Caco-2 (cell line): ENCODE measurements around the gene NAA35. TPM values are rescaled to one million over a fixed set of nuclear protein-coding genes. Genes with fewer than 3 reads are reported as not detected.

Experiments used
- BruUV-seq: library from RNA; stranded (reverse); fragments of 400-500 nt; replicated peaks from 2 replicates; lab custom pipeline; 2021; lab: Mats Ljungman, UMichigan
- CTCF ChIA-PET: fragments of 300-600 bp; sonication (Branson Sonifier 250); formaldehyde crosslinking; loops from one replicate; lab custom pipeline; 2022; ENCODE audit warnings: antibody characterized with exemption; lab: Charles Lee
- POLR2A ChIA-PET: fragments of 300-600 bp; sonication (Branson Sonifier 250); formaldehyde crosslinking; loops from one replicate; lab custom pipeline; 2022; ENCODE audit warnings: antibody characterized with exemption; lab: Charles Lee
- DNase-seq, 2 experiments: peaks; one replicate each; pipeline versions ENCODE4 v3.0.0 to v3.0.0-alpha.2; 2020 to 2022
- H3K27me3 ChIP-seq: replicated peaks from 2 replicates; pipeline ENCODE4 v1.6.0; 2011; ENCODE audit warnings: low read length; ENCODE audit not compliant: control insufficient read depth, insufficient read depth
- H3K36me3 ChIP-seq: 2 replicates; pipeline ENCODE4 v1.5.1; 2011; ENCODE audit warnings: low read length; ENCODE audit not compliant: control insufficient read depth, insufficient read depth
- H3K4me1 ChIP-seq: fragments of 250-450 bp; sonication (Bioruptor Pico); 2 replicates; pipeline ENCODE4 v1.5.1; 2020; ENCODE audit warnings: mild to moderate bottlenecking
- H3K4me3 ChIP-seq: 2 replicates; pipeline ENCODE4 v1.5.1; 2011; ENCODE audit warnings: low read depth, mild to moderate bottlenecking, control low read depth, low read length
- H3K9me3 ChIP-seq: fragments of 250-450 bp; sonication (Bioruptor Pico); 2 replicates; pipeline ENCODE4 v1.5.1; 2020; ENCODE audit warnings: mild to moderate bottlenecking, moderate library complexity
- H3K27ac Mint-ChIP-seq: one replicate; pipeline ENCODE4 v1.8.0; 2022; ENCODE audit warnings: mixed read lengths; ENCODE audit not compliant: unreplicated experiment
- H3K27me3 Mint-ChIP-seq: one replicate; pipeline ENCODE4 v1.8.0; 2022; ENCODE audit warnings: mixed read lengths; ENCODE audit not compliant: insufficient read depth, unreplicated experiment
- H3K36me3 Mint-ChIP-seq: one replicate; pipeline ENCODE4 v1.8.0; 2022; ENCODE audit warnings: mild to moderate bottlenecking, mixed read lengths; ENCODE audit not compliant: insufficient read depth, unreplicated experiment
- H3K4me1 Mint-ChIP-seq: one replicate; pipeline ENCODE4 v1.8.0; 2022; ENCODE audit warnings: low read depth, mixed read lengths; ENCODE audit not compliant: unreplicated experiment
- H3K4me3 Mint-ChIP-seq: one replicate; pipeline ENCODE4 v1.8.0; 2022; ENCODE audit warnings: mild to moderate bottlenecking, moderate library complexity, mixed read lengths; ENCODE audit not compliant: unreplicated experiment
- H3K9me3 Mint-ChIP-seq: one replicate; pipeline ENCODE4 v1.8.0; 2022; ENCODE audit warnings: mixed read lengths; ENCODE audit not compliant: unreplicated experiment
- CTCF ChIP-seq, 2 experiments: fragments of 200-600 bp in 1 of 2; IDR thresholded peaks; 1 replicate in 1 of 2; 2 replicates in 1 of 2; pipeline versions ENCODE4 v1.5.1 to v1.8.0; 2011 to 2022; ENCODE audit warnings: antibody characterized with exemption in 1 of 2, control low read depth in 1 of 2, inconsistent platforms in 1 of 2, low read depth in 1 of 2, low read length in 1 of 2, mild to moderate bottlenecking in 1 of 2, moderate library complexity in 1 of 2; ENCODE audit not compliant: insufficient read depth in 1 of 2, severe bottlenecking in 1 of 2, unreplicated experiment in 1 of 2
- intact Hi-C: fragments of 100-400 bp; cut with micrococcal nuclease; formaldehyde crosslinking; loops from one replicate; pipeline ENCODE4 v1.10.0; 2022; ENCODE audit not compliant: unreplicated experiment
- total RNA-seq: library from RNA; stranded (reverse); gene quantifications from 2 replicates; pipeline ENCODE4 v1.2.3, GENCODE V29; 2022

The NAA35 gene
- total RNA-seq, 1 experiment from 2014 or later, result 24.1 TPM

- no peaks in the 10 kb centered on the region for H3K36me3 ChIP-seq
- CTCF ChIA-PET, result interaction anchor here (0.5 kb wide), 1 partner anchor 22 kb away, joined by 3 read pairs; no protein-coding TSS in a partner anchor
- H3K36me3 Mint-ChIP-seq, result peaks cover 9% of the 10 kb centered on the region
- BruUV-seq, result no TSS peak
- H3K9me3 Mint-ChIP-seq, result no peaks in the 10 kb centered on the region
- POLR2A ChIA-PET, result no interaction called here
- no peak overlapping the region for H3K4me3 Mint-ChIP-seq
- H3K27me3 Mint-ChIP-seq, result no peaks in the 10 kb centered on the region
- intact Hi-C loops, result no loop called here
- no peak overlapping the region for H3K27ac Mint-ChIP-seq
- no peak for DNase-seq
- no peak overlapping the region for H3K4me3 ChIP-seq
- H3K27me3 ChIP-seq, result no peaks in the 10 kb centered on the region
- no peaks in the 10 kb centered on the region for H3K4me1 Mint-ChIP-seq
- no peaks in the 10 kb centered on the region for H3K4me1 ChIP-seq
- no peaks in the 10 kb centered on the region for H3K9me3 ChIP-seq
- no peak for TF ChIP-seq CTCF (IDR thresholded peaks at IDR 0.05; ENCODE audit: insufficient read depth in 1 of 2, low read depth in 1 of 2, low read length in 1 of 2, severe bottlenecking in 1 of 2, unreplicated experiment in 1 of 2)
Observed at GRCh38 chr9:86039991-86040860, 99.3 kb downstream of the NAA35 start.

GRCh38 chr9:86040861-86041155 lies 99.9 kb downstream of the NAA35 start:
- H3K4me3 Mint-ChIP-seq, result no peak overlapping the region
- intact Hi-C loops, result no loop called here

GRCh38 chr9:86041311-86041741 lies 100.4 kb downstream of the NAA35 start:
- Histone ChIP-seq H3K4me3 (no peak overlapping the region), H3K27me3 (no peaks in the 10 kb centered on the region), H3K9me3 (no peaks in the 10 kb centered on the region), H3K36me3 (no peaks in the 10 kb centered on the region), H3K4me1 (no peaks in the 10 kb centered on the region)
- Mint-ChIP-seq H3K4me3 (no peak overlapping the region), H3K27ac (no peak overlapping the region), H3K4me1 (no peaks in the 10 kb centered on the region), H3K27me3 (no peaks in the 10 kb centered on the region), H3K36me3 (no peaks in the 10 kb centered on the region), H3K9me3 (no peaks in the 10 kb centered on the region)
- no peak for DNase-seq
- BruUV-seq, result no TSS peak
- intact Hi-C loops, result no loop called here
- no peak for TF ChIP-seq CTCF (IDR thresholded peaks at IDR 0.05; ENCODE audit: insufficient read depth in 1 of 2, low read depth in 1 of 2, low read length in 1 of 2, severe bottlenecking in 1 of 2, unreplicated experiment in 1 of 2)
- ChIA-PET CTCF (no interaction called here), POLR2A (no interaction called here)

More at GRCh38 chr9:86040861-86041155, 99.9 kb downstream of the NAA35 start:
- no peaks in the 10 kb centered on the region for H3K36me3 ChIP-seq
- no peaks in the 10 kb centered on the region for H3K27me3 ChIP-seq
- no peaks in the 10 kb centered on the region for H3K4me1 Mint-ChIP-seq
- ChIA-PET CTCF (interaction anchor here (0.5 kb wide), 1 partner anchor 21 kb away, joined by 3 read pairs; no protein-coding TSS in a partner anchor), POLR2A (no interaction called here)
- H3K27ac Mint-ChIP-seq, result no peak overlapping the region
- H3K4me1 ChIP-seq, result no peaks in the 10 kb centered on the region
- no peaks in the 10 kb centered on the region for H3K9me3 Mint-ChIP-seq
- peaks cover 4% of the 10 kb centered on the region for H3K36me3 Mint-ChIP-seq
- DNase-seq, result no peak
- TF ChIP-seq CTCF (IDR thresholded peaks at IDR 0.05; ENCODE audit: insufficient read depth in 1 of 2, low read depth in 1 of 2, low read length in 1 of 2, severe bottlenecking in 1 of 2, unreplicated experiment in 1 of 2), result no peak
- H3K27me3 Mint-ChIP-seq, result no peaks in the 10 kb centered on the region
- BruUV-seq, result no TSS peak
- H3K9me3 ChIP-seq, result no peaks in the 10 kb centered on the region
- H3K4me3 ChIP-seq, result no peak overlapping the region
